Activated T-helper 2 cell treated with anti-CD3 and anti-CD28 coated beads, Interferon-gamma antibody, Interleukin-2, Interleukin-4, amounts not matched to agents 10 μg/mL and 5 μg/mL and 100 μg/mL, durations not matched to agents 14 hours and 24 hours and 36 hours (primary cell): ENCODE results near the gene SLC26A3. TPM values are rescaled to one million over a fixed set of nuclear protein-coding genes. Genes with fewer than 3 reads are reported as not detected.

Experiments
- DNase-seq: peaks from one replicate; pipeline ENCODE4 v3.0.0; 2021; ENCODE audit warnings: low spot score
- H3K27ac Mint-ChIP-seq: one replicate; pipeline ENCODE4 v1.8.0; 2021; ENCODE audit warnings: mixed read lengths
- H3K27me3 Mint-ChIP-seq: one replicate; pipeline ENCODE4 v1.8.0; 2021; ENCODE audit warnings: low read depth, mixed read lengths
- H3K36me3 Mint-ChIP-seq: one replicate; pipeline ENCODE4 v1.8.0; 2021; ENCODE audit warnings: low read depth, mixed read lengths
- H3K4me1 Mint-ChIP-seq: one replicate; pipeline ENCODE4 v1.8.0; 2021; ENCODE audit warnings: low read depth, mixed read lengths
- H3K4me3 Mint-ChIP-seq: one replicate; pipeline ENCODE4 v1.8.0; 2021; ENCODE audit warnings: low read depth, mild to moderate bottlenecking, moderate library complexity, mixed read lengths
- H3K9me3 Mint-ChIP-seq: one replicate; pipeline ENCODE4 v1.8.0; 2021; ENCODE audit warnings: mixed read lengths
- intact Hi-C: fragments of 100-400 bp; cut with micrococcal nuclease; formaldehyde crosslinking; loops from one replicate; pipeline ENCODE4 v1.15.1; 2023
- total RNA-seq: library from RNA; stranded (reverse); gene quantifications from 2 replicates; pipeline ENCODE4 v1.2.3, GENCODE V29; 2022

The SLC26A3 gene
- total RNA-seq, 1 donor from 2014 or later = not detected

- Mint-ChIP-seq H3K27me3 (peaks cover 4% of the 10 kb centered on the region), H3K9me3 (peaks cover 4% of the 10 kb centered on the region), H3K4me3 (no peak overlapping the region), H3K4me1 (no peaks in the 10 kb centered on the region), H3K27ac (no peak overlapping the region), H3K36me3 (peaks cover 3% of the 10 kb centered on the region)
- intact Hi-C loops = no loop called here
- DNase-seq = no peak
Measured at GRCh38 chr7:107836237-107837144, 33.5 kb upstream of the SLC26A3 start.

DNA sequence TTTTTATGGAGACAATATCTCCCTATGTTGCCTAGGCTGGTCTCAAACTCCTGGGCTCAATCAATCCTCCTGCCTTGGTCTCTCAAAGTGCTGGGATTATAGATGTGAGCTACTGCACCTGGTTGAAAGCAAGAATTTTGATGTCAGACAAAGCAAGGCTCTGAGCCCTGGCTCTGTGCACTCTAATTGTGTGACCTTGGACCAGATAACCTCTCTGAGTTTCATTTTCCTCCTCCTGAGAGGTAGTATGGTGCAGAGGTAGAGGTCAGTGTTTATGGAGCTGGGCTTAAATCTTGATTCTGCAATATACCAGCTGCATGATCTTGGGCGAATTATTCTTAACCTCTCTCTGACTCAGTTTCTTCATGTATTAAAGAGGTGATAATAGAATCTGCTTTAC lies 31.4 kb upstream of the SLC26A3 start:
- Mint-ChIP-seq H3K4me3 (no peak overlapping the region), H3K9me3 (no peaks in the 10 kb centered on the region), H3K36me3 (no peaks in the 10 kb centered on the region), H3K27me3 (peaks cover 9% of the 10 kb centered on the region), H3K4me1 (no peaks in the 10 kb centered on the region), H3K27ac (no peak overlapping the region)
- no peak for DNase-seq
- intact Hi-C loops = no loop called here

DNA sequence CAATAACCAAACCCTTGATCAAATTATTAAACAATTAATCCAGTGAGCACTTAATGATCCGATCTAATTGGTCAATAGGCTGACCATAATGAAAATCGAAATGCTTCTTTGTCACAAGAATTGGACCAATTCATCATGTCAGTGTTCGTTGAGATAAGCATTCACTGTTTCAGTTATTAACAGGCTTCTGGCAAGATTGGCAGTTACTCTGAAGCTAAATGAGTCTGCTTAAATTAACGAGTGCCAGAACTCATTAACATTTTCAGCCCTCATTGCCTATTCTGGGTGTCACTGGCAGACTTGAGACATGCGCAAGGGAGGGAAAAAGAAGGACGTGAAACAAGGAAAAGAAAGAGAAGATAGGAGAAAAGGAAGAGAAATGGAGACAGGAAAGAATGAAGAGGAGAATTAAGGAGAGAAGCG lies 30.7 kb upstream of the SLC26A3 start:
- Mint-ChIP-seq H3K9me3 (no peaks in the 10 kb centered on the region), H3K27me3 (peaks cover 11% of the 10 kb centered on the region), H3K4me3 (no peak overlapping the region), H3K4me1 (no peaks in the 10 kb centered on the region), H3K36me3 (no peaks in the 10 kb centered on the region), H3K27ac (no peak overlapping the region)
- DNase-seq = no peak
- intact Hi-C loops = no loop called here

GRCh38 chr7:107830420-107830819 lies 27.4 kb upstream of the SLC26A3 start:
- Mint-ChIP-seq H3K4me1 (no peaks in the 10 kb centered on the region), H3K4me3 (no peak overlapping the region), H3K27me3 (peaks cover 12% of the 10 kb centered on the region), H3K27ac (no peak overlapping the region), H3K36me3 (no peaks in the 10 kb centered on the region), H3K9me3 (no peaks in the 10 kb centered on the region)
- intact Hi-C loops = no loop called here
- DNase-seq = no peak

DNA sequence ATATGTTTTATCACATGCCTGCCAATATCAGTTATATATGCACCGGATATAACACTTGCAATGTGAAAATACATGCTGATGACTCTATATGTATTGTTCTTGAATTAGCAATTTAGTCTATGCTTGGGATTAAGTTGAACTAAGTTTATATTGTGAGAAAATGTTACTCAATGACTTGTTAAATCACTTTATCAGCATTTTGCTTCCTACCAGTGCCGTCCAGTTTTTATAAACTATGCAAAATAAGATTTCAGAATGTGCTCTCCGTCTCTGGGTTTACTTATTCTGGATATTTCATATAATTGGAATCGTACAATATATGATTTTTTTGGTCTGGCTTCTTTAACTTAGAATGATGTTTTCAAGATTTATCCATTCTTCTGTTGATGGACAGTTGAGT lies 25.5 kb upstream of the SLC26A3 start:
- intact Hi-C loops = no loop called here
- H3K4me3 Mint-ChIP-seq = no peak overlapping the region
- DNase-seq = no peak
- no peak overlapping the region for H3K27ac Mint-ChIP-seq
- H3K4me1 Mint-ChIP-seq = no peaks in the 10 kb centered on the region
- H3K36me3 Mint-ChIP-seq = no peaks in the 10 kb centered on the region
- no peaks in the 10 kb centered on the region for H3K9me3 Mint-ChIP-seq
- H3K27me3 Mint-ChIP-seq = peaks cover 10% of the 10 kb centered on the region

GRCh38 chr7:107827501-107827900 lies 24.5 kb upstream of the SLC26A3 start:
- H3K4me1 Mint-ChIP-seq = no peaks in the 10 kb centered on the region
- no peak for DNase-seq
- H3K4me3 Mint-ChIP-seq = no peak overlapping the region
- H3K9me3 Mint-ChIP-seq = no peaks in the 10 kb centered on the region
- H3K27ac Mint-ChIP-seq = no peak overlapping the region
- intact Hi-C loops = no loop called here
- H3K27me3 Mint-ChIP-seq = peaks cover 7% of the 10 kb centered on the region
- no peaks in the 10 kb centered on the region for H3K36me3 Mint-ChIP-seq

GRCh38 chr7:107826451-107826850 lies 23.4 kb upstream of the SLC26A3 start:
- DNase-seq = no peak
- intact Hi-C loops = no loop called here
- no peak overlapping the region for H3K4me3 Mint-ChIP-seq
- H3K9me3 Mint-ChIP-seq = no peaks in the 10 kb centered on the region
- H3K36me3 Mint-ChIP-seq = no peaks in the 10 kb centered on the region
- H3K4me1 Mint-ChIP-seq = no peaks in the 10 kb centered on the region
- H3K27me3 Mint-ChIP-seq = peaks cover 7% of the 10 kb centered on the region
- H3K27ac Mint-ChIP-seq = no peak overlapping the region

GRCh38 chr7:107824858-107825257 lies 21.8 kb upstream of the SLC26A3 start:
- H3K9me3 Mint-ChIP-seq = no peaks in the 10 kb centered on the region
- H3K36me3 Mint-ChIP-seq = no peaks in the 10 kb centered on the region
- no peak for DNase-seq
- H3K4me3 Mint-ChIP-seq = no peak overlapping the region
- intact Hi-C loops = no loop called here
- peaks cover 4% of the 10 kb centered on the region for H3K27me3 Mint-ChIP-seq
- H3K4me1 Mint-ChIP-seq = no peaks in the 10 kb centered on the region
- no peak overlapping the region for H3K27ac Mint-ChIP-seq

DNA sequence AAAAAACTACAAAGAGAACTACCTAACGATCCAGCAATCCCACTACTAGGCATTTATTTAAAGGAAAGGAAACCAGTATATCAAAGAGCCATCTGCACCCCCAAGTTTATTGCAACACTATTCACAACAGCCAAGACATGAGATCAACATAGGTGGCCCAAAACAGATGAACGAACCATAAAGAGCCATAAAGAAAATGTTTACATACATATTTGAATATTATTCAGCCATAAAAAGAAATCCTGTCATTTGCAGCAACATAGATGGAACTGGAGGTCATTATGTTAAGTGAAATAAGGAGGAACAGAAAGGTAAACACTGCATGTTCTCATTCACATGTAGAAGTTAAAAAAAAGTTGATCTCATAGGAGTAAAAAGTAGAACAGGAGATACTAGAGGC lies 15.6 kb upstream of the SLC26A3 start:
- Mint-ChIP-seq H3K9me3 (no peaks in the 10 kb centered on the region), H3K27ac (no peak overlapping the region), H3K4me1 (peaks cover 17% of the 10 kb centered on the region), H3K27me3 (peaks cover 2% of the 10 kb centered on the region), H3K4me3 (no peak overlapping the region), H3K36me3 (no peaks in the 10 kb centered on the region)
- intact Hi-C loops = loop anchor here (5.0 kb wide), 1 partner anchor 46 kb away; no protein-coding TSS in a partner anchor
- DNase-seq = no peak

DNA sequence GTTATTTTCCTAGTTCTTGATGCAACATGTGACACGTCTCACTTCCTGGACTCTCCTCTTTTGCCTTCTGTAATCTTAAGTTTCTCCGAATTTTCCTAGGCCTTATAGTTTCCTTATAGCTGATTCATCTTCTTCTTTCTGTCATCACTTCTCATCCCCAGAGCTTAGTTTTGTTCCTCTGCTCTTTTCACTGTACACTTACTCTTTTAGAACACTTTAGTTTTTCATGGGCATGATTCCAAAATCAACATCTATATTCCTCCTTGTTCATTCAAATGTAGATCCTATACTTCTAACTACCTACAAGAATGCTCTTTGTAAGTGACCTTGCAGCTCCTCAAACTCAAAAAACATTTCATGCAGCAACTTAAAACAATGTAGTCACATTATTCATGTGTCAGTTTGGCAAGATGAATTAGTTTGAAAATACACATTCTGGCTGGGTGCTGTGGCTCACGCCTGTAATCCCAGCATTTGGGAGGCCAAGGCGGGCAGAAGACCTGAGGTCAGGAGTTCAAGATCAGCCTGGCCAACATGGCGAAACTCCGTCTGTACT lies 13.1 kb upstream of the SLC26A3 start:
- Mint-ChIP-seq H3K4me3 (no peak overlapping the region), H3K9me3 (no peaks in the 10 kb centered on the region), H3K27ac (peak overlapping the region; percentile 75), H3K36me3 (no peaks in the 10 kb centered on the region), H3K27me3 (peaks cover 2% of the 10 kb centered on the region), H3K4me1 (peaks cover 21% of the 10 kb centered on the region)
- intact Hi-C loops = loop anchor here (5.0 kb wide), 1 partner anchor 44 kb away; no protein-coding TSS in a partner anchor
- DNase-seq = no peak

GRCh38 chr7:107815254-107815882 lies 12.3 kb upstream of the SLC26A3 start:
- H3K4me3 Mint-ChIP-seq = no peak overlapping the region
- no peaks in the 10 kb centered on the region for H3K9me3 Mint-ChIP-seq
- peaks cover 2% of the 10 kb centered on the region for H3K27me3 Mint-ChIP-seq
- peak overlapping the region; percentile 83 for H3K27ac Mint-ChIP-seq
- H3K36me3 Mint-ChIP-seq = no peaks in the 10 kb centered on the region
- DNase-seq = no peak
- intact Hi-C loops = loop anchor here (1.0 to 5.0 kb wide), 5 partner anchors 43 to 319 kb away; no protein-coding TSS in a partner anchor
- H3K4me1 Mint-ChIP-seq = peaks cover 21% of the 10 kb centered on the region

GRCh38 chr7:107813524-107813923 lies 10.5 kb upstream of the SLC26A3 start:
- intact Hi-C loops = no loop called here
- peaks cover 23% of the 10 kb centered on the region for H3K4me1 Mint-ChIP-seq
- no peaks in the 10 kb centered on the region for H3K27me3 Mint-ChIP-seq
- H3K4me3 Mint-ChIP-seq = no peak overlapping the region
- DNase-seq = no peak
- H3K27ac Mint-ChIP-seq = peak overlapping the region; percentile 41
- no peaks in the 10 kb centered on the region for H3K36me3 Mint-ChIP-seq
- no peaks in the 10 kb centered on the region for H3K9me3 Mint-ChIP-seq

GRCh38 chr7:107811934-107812333 lies 8.9 kb upstream of the SLC26A3 start:
- Mint-ChIP-seq H3K9me3 (no peaks in the 10 kb centered on the region), H3K27me3 (no peaks in the 10 kb centered on the region), H3K36me3 (no peaks in the 10 kb centered on the region), H3K4me1 (peaks cover 23% of the 10 kb centered on the region), H3K4me3 (no peak overlapping the region), H3K27ac (no peak overlapping the region)
- intact Hi-C loops = no loop called here
- no peak for DNase-seq
